ENCODE measurements around the gene ZFP92.

- no peak for TF ChIP-seq POLR2A (IDR thresholded peaks at IDR 0.05)
- TF ChIP-seq CTCF (IDR thresholded peaks at IDR 0.05): no peak
- TF ChIP-seq POLR2AphosphoS5 (IDR thresholded peaks at IDR 0.05): no peak
- no peak for TF ChIP-seq EP300 (IDR thresholded peaks at IDR 0.05)
These were observed 19.5 kb downstream of the ZFP92 start for GRCh38 chrX:153430796-153431195.

Data from gastroesophageal sphincter (tissue), 3 donors.